Kidney (tissue), 14 donors: ENCODE results near the gene SPACA7. TPM values are rescaled to one million over a fixed set of nuclear protein-coding genes. Genes with fewer than 3 reads are reported as not detected.

ENCODE experiments used
- DNase-seq, 5 donors: peaks; one replicate each; pipeline ENCODE4 v3.0.0-alpha.2; 2013 to 2020
- FAIRE-seq: peaks from 2 replicates; lab custom pipeline; 2012; peaks lifted over from hg19 to GRCh38; lab: Jason Lieb, UNC
- H3K27ac ChIP-seq, 2 donors: one replicate each; pipeline ENCODE4 v1.7.0; 2013; ENCODE audit warnings: low read depth in 2 of 2, low read length in 2 of 2, inconsistent platforms in 1 of 2
- H3K27me3 ChIP-seq: one replicate; pipeline ENCODE4 v1.7.1; 2013; ENCODE audit warnings: low read length, inconsistent platforms; ENCODE audit not compliant: control insufficient read depth, insufficient read depth
- H3K36me3 ChIP-seq, 3 donors: one replicate each; pipeline versions ENCODE4 v1.7.0 to v1.7.1; 2013; ENCODE audit warnings: low read length in 3 of 3, control low read depth in 1 of 3, inconsistent platforms in 1 of 3; ENCODE audit not compliant: insufficient read depth in 3 of 3, control insufficient read depth in 2 of 3
- H3K4me1 ChIP-seq, 3 donors: one replicate each; pipeline versions ENCODE4 v1.7.0 to v1.7.1; 2013; ENCODE audit warnings: low read length in 3 of 3, inconsistent platforms in 1 of 3, low read depth in 1 of 3; ENCODE audit not compliant: control insufficient read depth in 2 of 3, insufficient read depth in 2 of 3
- H3K4me3 ChIP-seq, 3 donors: one replicate each; pipeline versions ENCODE4 v1.7.0 to v1.8.1; 2013; ENCODE audit warnings: low read length in 3 of 3, control low read depth in 1 of 3, inconsistent platforms in 1 of 3
- H3K9ac ChIP-seq, 3 donors: one replicate each; pipeline versions ENCODE4 v1.7.0 to v1.7.1; 2013; ENCODE audit warnings: low read length in 3 of 3, control low read depth in 1 of 3, inconsistent platforms in 1 of 3
- H3K9me3 ChIP-seq, 3 donors: one replicate each; pipeline versions ENCODE4 v1.7.0 to v1.7.1; 2013; ENCODE audit warnings: low read length in 3 of 3, control low read depth in 1 of 3, inconsistent platforms in 1 of 3; ENCODE audit not compliant: control insufficient read depth in 2 of 3, insufficient read depth in 1 of 3
- CTCF ChIP-seq: IDR thresholded peaks from 3 replicates; pipeline ENCODE4 v1.5.1; 2012; ENCODE audit warnings: mild to moderate bottlenecking, moderate library complexity, borderline replicate concordance; ENCODE audit not compliant: insufficient read depth; ENCODE audit errors: extremely low read depth
- intact Hi-C: fragments of 100-400 bp; cut with DNase I; formaldehyde crosslinking; loops from one replicate; pipeline ENCODE4 v1.11.1; 2022
- polyA plus RNA-seq: library from polyadenylated mRNA; stranded (reverse); fragments of 350-450 nt; fragmentation: Illumina TruSeq; extraction: RNeasy Lipid Tissue Mini Kit (QIAGEN cat#74804); gene quantifications from one replicate; pipeline ENCODE4 v1.2.3, GENCODE V29; 2014; ENCODE audit warnings: low read depth, low replicate concordance; ENCODE audit not compliant: insufficient read depth
- total RNA-seq: library from RNA; stranded (reverse); fragmentation: NEBNext Ultra II Directional; extraction: Animal tissue kit (Norgen Biotek cat#: 25700); gene quantifications from one replicate; pipeline ENCODE4 v1.2.1, GENCODE V29; 2021
- donor health status: control.
- donor health status: control.
- donor health status: control.
- donor health status: control.
- donor health status: control.
- donor health status: DM: yes; HTN: yes; CAD: no.
- donor health status: Normal renal cell carcinoma (clear cell type).

Gene SPACA7
- total and polyA plus RNA-seq, 2 donors from 2014 or later, result not detected

DNA sequence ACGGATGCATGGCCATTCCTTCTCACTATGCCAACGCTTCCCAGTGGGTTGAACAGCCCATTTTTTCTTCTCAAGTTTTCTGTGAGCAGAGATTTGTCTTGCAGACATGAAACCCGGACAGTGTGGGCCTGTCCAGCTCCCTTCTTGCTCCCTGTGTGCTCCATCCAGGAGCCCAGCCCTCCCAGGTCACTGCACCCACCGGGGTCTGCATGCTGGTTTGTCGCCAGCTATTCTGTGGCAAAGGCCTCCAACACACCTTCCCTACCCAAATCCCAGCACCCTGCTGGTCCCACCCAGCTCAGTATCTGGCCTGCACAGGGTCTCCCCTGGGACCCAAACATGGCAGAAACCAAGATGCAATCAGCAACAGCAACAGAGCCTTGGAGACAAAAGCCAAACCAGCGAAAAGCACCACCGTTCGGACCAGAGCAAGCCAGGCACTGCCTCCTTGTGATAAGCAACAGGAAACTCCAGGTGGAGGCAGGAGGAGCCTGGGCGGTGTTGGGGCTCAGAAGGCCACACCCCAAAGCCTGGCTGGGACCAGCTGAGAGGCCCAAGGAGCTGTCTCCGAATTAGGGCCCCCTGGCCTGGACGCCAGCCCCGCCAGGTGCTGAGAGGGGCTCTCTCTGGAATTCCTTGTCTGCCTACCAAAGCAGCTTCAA is 12.2 kb upstream of the SPACA7 start:
- intact Hi-C loops, result no loop called here
- peak in 1 of 5 donors; percentile 3 for DNase-seq
- FAIRE-seq, result no peak
- H3K4me3 ChIP-seq, result no peak overlapping the region
- peaks cover 0 to 7% (median 5%) of the 10 kb centered on the region in 3 donors for H3K9me3 ChIP-seq
- H3K36me3 ChIP-seq, result no peaks in the 10 kb centered on the region
- H3K27me3 ChIP-seq, result no peaks in the 10 kb centered on the region
- no peak overlapping the region for H3K9ac ChIP-seq
- H3K27ac ChIP-seq, result no peak overlapping the region
- no peaks in the 10 kb centered on the region for H3K4me1 ChIP-seq
- no peak for TF ChIP-seq CTCF

GRCh38 chr13:112366907-112367646 is 9.1 kb upstream of the SPACA7 start:
- DNase-seq (no peak), FAIRE-seq (peak; percentile 6)
- intact Hi-C loops, result no loop called here
- Histone ChIP-seq H3K36me3 (no peaks in the 10 kb centered on the region), H3K9me3 (peaks cover 0 to 5% (median 3%) of the 10 kb centered on the region in 3 donors), H3K4me3 (no peak overlapping the region), H3K4me1 (no peaks in the 10 kb centered on the region), H3K27me3 (no peaks in the 10 kb centered on the region), H3K27ac (no peak overlapping the region), H3K9ac (no peak overlapping the region)
- no peak for TF ChIP-seq CTCF

DNA sequence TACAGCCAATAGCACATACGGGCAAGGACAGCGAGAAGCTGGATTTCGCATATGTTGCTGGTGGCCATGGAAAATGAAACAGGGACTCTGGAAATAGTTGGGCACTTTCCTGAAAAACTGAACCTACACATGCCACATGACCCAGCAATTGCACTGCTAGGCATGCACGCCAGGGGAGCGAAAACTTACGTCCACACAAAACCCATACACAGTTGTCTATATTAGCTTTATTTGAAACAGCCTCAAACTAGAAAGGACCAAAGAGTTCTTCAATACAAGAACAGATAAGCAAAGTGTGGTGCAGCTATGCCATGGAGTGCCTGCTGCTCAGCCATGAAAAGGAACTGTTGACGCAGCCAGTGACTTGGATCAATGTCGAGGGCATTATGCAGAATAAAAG is 7.3 kb upstream of the SPACA7 start:
- no peak for TF ChIP-seq CTCF
- DNase-seq, result peak in 1 of 5 donors; percentile 1
- H3K27ac ChIP-seq, result no peak overlapping the region
- no peaks in the 10 kb centered on the region for H3K36me3 ChIP-seq
- intact Hi-C loops, result no loop called here
- H3K9me3 ChIP-seq, result peaks cover 0 to 5% (median 2%) of the 10 kb centered on the region in 3 donors
- H3K4me3 ChIP-seq, result no peak overlapping the region
- FAIRE-seq, result no peak
- H3K27me3 ChIP-seq, result no peaks in the 10 kb centered on the region
- no peak overlapping the region for H3K9ac ChIP-seq
- H3K4me1 ChIP-seq, result no peaks in the 10 kb centered on the region
